SK-N-SH (cell line): ENCODE measurements around the gene PODN. TPM values are rescaled to one million over a fixed set of nuclear protein-coding genes. Genes with fewer than 3 reads are reported as not detected.

ENCODE experiments used
- CTCF ChIA-PET: fragments of 300-600, 350-600 bp; formaldehyde crosslinking; extraction: SDS; loops from one replicate; lab custom pipeline; 2021; lab: Yijun Ruan, JAX
- POLR2A ChIA-PET: fragments of 350-600 bp; sonication (Branson Sonifier 250); formaldehyde crosslinking; extraction: SDS; loops from one replicate; lab custom pipeline; 2020; ENCODE audit warnings: antibody characterized with exemption, inconsistent platforms; lab: Yijun Ruan, JAX
- DNase-seq: peaks from one replicate; pipeline ENCODE4 v3.0.0; 2012
- H2AFZ ChIP-seq: fragments of 200-600 bp; sonication (generic); 2 replicates; pipeline ENCODE4 v1.8.1; 2016; ENCODE audit warnings: antibody characterized with exemption, mild to moderate bottlenecking, low read depth
- H3F3A ChIP-seq: fragments of 200-600 bp; sonication (generic); replicated peaks from 2 replicates; pipeline ENCODE3; 2016; ENCODE audit warnings: antibody characterized with exemption, mild to moderate bottlenecking; ENCODE audit not compliant: insufficient read depth
- H3K27ac ChIP-seq, 2 experiments: fragments of 200-500 bp in 1 of 2; fragments of 200-600 bp in 1 of 2; sonication (Bioruptor generic) in 1 of 2; sonication (generic), shearing (Covaris generic) in 1 of 2; 2 replicates each; pipeline versions ENCODE4 v1.5.1 to v1.6.1; 2014 to 2016; ENCODE audit warnings: low read depth in 2 of 2, inconsistent platforms in 1 of 2, low read length in 1 of 2, mild to moderate bottlenecking in 1 of 2, mixed read lengths in 1 of 2
- H3K27me3 ChIP-seq: fragments of 200-600 bp; sonication (generic), shearing (Covaris generic); 2 replicates; pipeline ENCODE4 v1.6.1; 2016; ENCODE audit warnings: mixed run types; ENCODE audit not compliant: insufficient read depth
- H3K36me3 ChIP-seq, 2 experiments: fragments of 200-500 bp in 1 of 2; fragments of 200-600 bp in 1 of 2; sonication (Bioruptor generic) in 1 of 2; sonication (generic) in 1 of 2; replicated peaks in 1 of 2; 2 replicates each; pipeline versions ENCODE3 to v1.5.1; 2014 to 2016; ENCODE audit warnings: low read length in 1 of 2, mild to moderate bottlenecking in 1 of 2; ENCODE audit not compliant: insufficient read depth in 2 of 2, control insufficient read depth in 1 of 2
- H3K4me1 ChIP-seq, 2 experiments: fragments of 200-500 bp in 1 of 2; fragments of 200-600 bp in 1 of 2; sonication (Bioruptor generic) in 1 of 2; sonication (generic), shearing (Covaris generic) in 1 of 2; 2 replicates each; pipeline versions ENCODE4 v1.5.1 to v1.6.1; 2014 to 2016; ENCODE audit warnings: low read depth in 1 of 2, low read length in 1 of 2, mixed run types in 1 of 2; ENCODE audit not compliant: insufficient read depth in 2 of 2, control insufficient read depth in 1 of 2
- H3K4me2 ChIP-seq: fragments of 200-600 bp; sonication (generic), shearing (Covaris generic); 2 replicates; pipeline ENCODE4 v1.6.1; 2017; ENCODE audit warnings: mixed run types
- H3K4me3 ChIP-seq, 2 experiments: fragments of 200-500 bp in 1 of 2; fragments of 200-600 bp in 1 of 2; sonication (Bioruptor generic) in 1 of 2; sonication (generic), shearing (Covaris generic) in 1 of 2; 2 replicates each; pipeline versions ENCODE4 v1.5.1 to v1.8.1; 2014 to 2016; ENCODE audit warnings: low read depth in 2 of 2, inconsistent platforms in 1 of 2, low read length in 1 of 2, mild to moderate bottlenecking in 1 of 2, mixed read lengths in 1 of 2, moderate library complexity in 1 of 2
- H3K79me2 ChIP-seq: fragments of 200-600 bp; sonication (generic); 2 replicates; pipeline ENCODE4 v1.8.1; 2017; ENCODE audit warnings: mild to moderate bottlenecking; ENCODE audit not compliant: insufficient read depth
- H3K9ac ChIP-seq: fragments of 200-600 bp; sonication (generic); 2 replicates; pipeline ENCODE4 v1.6.1; 2017; ENCODE audit warnings: mixed run types
- H3K9me2 ChIP-seq: fragments of 200-600 bp; sonication (generic); 2 replicates; pipeline ENCODE4 v1.6.1; 2017; ENCODE audit warnings: mixed run types
- H3K9me3 ChIP-seq: fragments of 200-600 bp; sonication (generic); 2 replicates; pipeline ENCODE4 v1.6.1; 2017; ENCODE audit warnings: mixed run types, mild to moderate bottlenecking, moderate library complexity
- H4K20me1 ChIP-seq: fragments of 200-600 bp; sonication (generic); 2 replicates; pipeline ENCODE4 v1.6.1; 2017; ENCODE audit warnings: mild to moderate bottlenecking, mixed run types; ENCODE audit not compliant: insufficient read depth
- CHD2 ChIP-seq: fragments of 150-350 bp; IDR thresholded peaks from 2 replicates; pipeline ENCODE4 v1.6.1; 2018; ENCODE audit warnings: low read length; ENCODE audit not compliant: partially characterized antibody
- CTCF ChIP-seq: fragments of 200-600 bp; sonication (generic); IDR thresholded peaks from 2 replicates; pipeline ENCODE4 v1.6.1; 2017; ENCODE audit warnings: antibody characterized with exemption, mild to moderate bottlenecking, moderate library complexity
- ELF1 ChIP-seq: IDR thresholded peaks from 2 replicates; pipeline ENCODE4 v1.4.0; 2012
- EP300 ChIP-seq, 2 experiments: IDR thresholded peaks; 2 replicates each; pipeline versions ENCODE4 v1.4.0 to v1.6.1; 2012; ENCODE audit warnings: borderline replicate concordance in 1 of 2, low read depth in 1 of 2, low read length in 1 of 2
- EZH2phosphoT487 ChIP-seq: fragments of 200-600 bp; sonication (generic); IDR thresholded peaks from 2 replicates; pipeline ENCODE4 v1.6.1; 2017; ENCODE audit warnings: low read depth, mixed run types, mild to moderate bottlenecking, antibody characterized with exemption, moderate library complexity, borderline replicate concordance
- FOSL2 ChIP-seq: IDR thresholded peaks from 2 replicates; pipeline ENCODE4 v1.4.0; 2012; ENCODE audit warnings: low read depth, mild to moderate bottlenecking, moderate library complexity, borderline replicate concordance
- GABPA ChIP-seq: IDR thresholded peaks from 2 replicates; pipeline ENCODE4 v1.4.0; 2012; ENCODE audit warnings: low read depth, mild to moderate bottlenecking
- GATA2 ChIP-seq: sonication (generic); formaldehyde crosslinking; IDR thresholded peaks from 2 replicates; pipeline ENCODE4 v1.5.0; 2020; ENCODE audit warnings: mild to moderate bottlenecking, missing genetic modification reagents
- IRF3 ChIP-seq: fragments of 150-350 bp; IDR thresholded peaks from 2 replicates; pipeline ENCODE4 v1.6.1; 2016; ENCODE audit warnings: mild to moderate bottlenecking, low read depth, low read length
- MAX ChIP-seq: IDR thresholded peaks from 2 replicates; pipeline ENCODE4 v1.4.0; 2012; ENCODE audit warnings: low read depth
- MEF2A ChIP-seq: IDR thresholded peaks from 2 replicates; pipeline ENCODE4 v1.4.0; 2012; ENCODE audit warnings: low read depth, borderline replicate concordance
- NFIC ChIP-seq: IDR thresholded peaks from 2 replicates; pipeline ENCODE4 v1.4.0; 2012; ENCODE audit warnings: borderline replicate concordance
- POLR2AphosphoS5 ChIP-seq: IDR thresholded peaks from 2 replicates; pipeline ENCODE4 v1.6.1; 2012; ENCODE audit warnings: low read depth, low read length
- RAD21 ChIP-seq: IDR thresholded peaks from 2 replicates; pipeline ENCODE4 v1.6.1; 2012; ENCODE audit warnings: mild to moderate bottlenecking, low read length
- RFX5 ChIP-seq: IDR thresholded peaks from 2 replicates; pipeline ENCODE4 v1.6.1; 2012; ENCODE audit warnings: mild to moderate bottlenecking, improper control_type of control experiment, low read length
- SMC3 ChIP-seq: IDR thresholded peaks from 2 replicates; pipeline ENCODE4 v1.6.1; 2012; ENCODE audit warnings: low read depth, low read length, improper control_type of control experiment
- USF1 ChIP-seq: IDR thresholded peaks from 2 replicates; pipeline ENCODE4 v1.4.0; 2012; ENCODE audit warnings: low read depth, borderline replicate concordance
- YY1 ChIP-seq: IDR thresholded peaks from 2 replicates; pipeline ENCODE4 v1.4.0; 2012; ENCODE audit warnings: low read depth, mild to moderate bottlenecking
- polyA plus RNA-seq, 3 experiments: library from polyadenylated mRNA; depleted of rRNA; stranded (reverse); fragments of >200 nt; gene quantifications; 2 replicates each; pipeline ENCODE4 v1.2.3, GENCODE V29; 2012
- TF ChIP-seq, protein P1 (sequence below): IDR thresholded peaks from 2 replicates; pipeline ENCODE4 v1.6.1; 2012; ENCODE audit warnings: mild to moderate bottlenecking, low read depth, low read length, moderate library complexity
- TF ChIP-seq, protein P2 (sequence below): IDR thresholded peaks from 2 replicates; pipeline ENCODE4 v1.4.0; 2012; ENCODE audit warnings: low read depth, borderline replicate concordance

PODN gene
- polyA plus RNA-seq, 1 of the 3 experiments (the other 2 are of a cell fraction): 2.0 TPM

DNA sequence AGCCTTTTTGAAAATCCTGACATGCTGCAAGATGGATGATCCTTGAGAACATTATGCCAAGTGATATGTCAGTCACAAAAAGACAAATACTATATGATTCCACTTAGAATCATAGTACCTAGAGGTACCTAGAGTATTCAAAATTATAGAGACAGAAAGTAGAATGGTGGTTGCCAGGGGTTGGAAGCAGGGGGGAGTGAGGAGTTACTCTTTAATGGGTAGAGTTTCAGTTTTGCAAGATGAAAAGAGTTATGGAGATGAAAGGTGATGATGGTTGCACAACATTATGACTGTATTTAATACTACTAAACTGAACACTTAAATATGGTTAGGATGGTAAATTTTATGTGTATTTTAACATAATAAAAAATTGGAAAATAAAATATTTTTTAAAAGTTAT is 37.9 kb upstream of the PODN start:
- ChIA-PET POLR2A (no interaction called here), CTCF (no interaction called here)
- no peak overlapping the region for H3K4me3 ChIP-seq
- H3K9ac ChIP-seq: no peak overlapping the region
- no peak overlapping the region for H3K4me2 ChIP-seq
- H3K27ac ChIP-seq: no peak overlapping the region
- H3F3A ChIP-seq: no peaks in the 10 kb centered on the region
- no peaks in the 10 kb centered on the region for H3K9me3 ChIP-seq
- peaks cover 0 to 9% of the 10 kb centered on the region in 2 experiments for H3K36me3 ChIP-seq
- peaks cover 59% of the 10 kb centered on the region for H3K79me2 ChIP-seq
- DNase-seq: no peak
- TF ChIP-seq CHD2: no peak
- no peak for TF ChIP-seq YY1
- TF ChIP-seq, protein P1, sequence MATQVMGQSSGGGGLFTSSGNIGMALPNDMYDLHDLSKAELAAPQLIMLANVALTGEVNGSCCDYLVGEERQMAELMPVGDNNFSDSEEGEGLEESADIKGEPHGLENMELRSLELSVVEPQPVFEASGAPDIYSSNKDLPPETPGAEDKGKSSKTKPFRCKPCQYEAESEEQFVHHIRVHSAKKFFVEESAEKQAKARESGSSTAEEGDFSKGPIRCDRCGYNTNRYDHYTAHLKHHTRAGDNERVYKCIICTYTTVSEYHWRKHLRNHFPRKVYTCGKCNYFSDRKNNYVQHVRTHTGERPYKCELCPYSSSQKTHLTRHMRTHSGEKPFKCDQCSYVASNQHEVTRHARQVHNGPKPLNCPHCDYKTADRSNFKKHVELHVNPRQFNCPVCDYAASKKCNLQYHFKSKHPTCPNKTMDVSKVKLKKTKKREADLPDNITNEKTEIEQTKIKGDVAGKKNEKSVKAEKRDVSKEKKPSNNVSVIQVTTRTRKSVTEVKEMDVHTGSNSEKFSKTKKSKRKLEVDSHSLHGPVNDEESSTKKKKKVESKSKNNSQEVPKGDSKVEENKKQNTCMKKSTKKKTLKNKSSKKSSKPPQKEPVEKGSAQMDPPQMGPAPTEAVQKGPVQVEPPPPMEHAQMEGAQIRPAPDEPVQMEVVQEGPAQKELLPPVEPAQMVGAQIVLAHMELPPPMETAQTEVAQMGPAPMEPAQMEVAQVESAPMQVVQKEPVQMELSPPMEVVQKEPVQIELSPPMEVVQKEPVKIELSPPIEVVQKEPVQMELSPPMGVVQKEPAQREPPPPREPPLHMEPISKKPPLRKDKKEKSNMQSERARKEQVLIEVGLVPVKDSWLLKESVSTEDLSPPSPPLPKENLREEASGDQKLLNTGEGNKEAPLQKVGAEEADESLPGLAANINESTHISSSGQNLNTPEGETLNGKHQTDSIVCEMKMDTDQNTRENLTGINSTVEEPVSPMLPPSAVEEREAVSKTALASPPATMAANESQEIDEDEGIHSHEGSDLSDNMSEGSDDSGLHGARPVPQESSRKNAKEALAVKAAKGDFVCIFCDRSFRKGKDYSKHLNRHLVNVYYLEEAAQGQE: no peak
- TF ChIP-seq NFIC: no peak
- TF ChIP-seq GATA2 (CRISPR knock-in tag): no peak
- TF ChIP-seq EP300 (IDR thresholded peaks at IDR 0.05; ENCODE audit: borderline replicate concordance in 1 of 2, low read depth in 1 of 2, low read length in 1 of 2): no peak
- no peak for TF ChIP-seq SMC3
- no peak for TF ChIP-seq USF1
- TF ChIP-seq CTCF: no peak
- no peak for TF ChIP-seq FOSL2
- no peak for TF ChIP-seq POLR2AphosphoS5
- TF ChIP-seq, protein P2, sequence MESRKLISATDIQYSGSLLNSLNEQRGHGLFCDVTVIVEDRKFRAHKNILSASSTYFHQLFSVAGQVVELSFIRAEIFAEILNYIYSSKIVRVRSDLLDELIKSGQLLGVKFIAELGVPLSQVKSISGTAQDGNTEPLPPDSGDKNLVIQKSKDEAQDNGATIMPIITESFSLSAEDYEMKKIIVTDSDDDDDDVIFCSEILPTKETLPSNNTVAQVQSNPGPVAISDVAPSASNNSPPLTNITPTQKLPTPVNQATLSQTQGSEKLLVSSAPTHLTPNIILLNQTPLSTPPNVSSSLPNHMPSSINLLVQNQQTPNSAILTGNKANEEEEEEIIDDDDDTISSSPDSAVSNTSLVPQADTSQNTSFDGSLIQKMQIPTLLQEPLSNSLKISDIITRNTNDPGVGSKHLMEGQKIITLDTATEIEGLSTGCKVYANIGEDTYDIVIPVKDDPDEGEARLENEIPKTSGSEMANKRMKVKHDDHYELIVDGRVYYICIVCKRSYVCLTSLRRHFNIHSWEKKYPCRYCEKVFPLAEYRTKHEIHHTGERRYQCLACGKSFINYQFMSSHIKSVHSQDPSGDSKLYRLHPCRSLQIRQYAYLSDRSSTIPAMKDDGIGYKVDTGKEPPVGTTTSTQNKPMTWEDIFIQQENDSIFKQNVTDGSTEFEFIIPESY: no peak
- TF ChIP-seq IRF3: no peak
- no peak for TF ChIP-seq RAD21
- TF ChIP-seq ELF1: no peak
- TF ChIP-seq RFX5: no peak
- no peak for TF ChIP-seq EZH2phosphoT487
- TF ChIP-seq GABPA: no peak
- TF ChIP-seq MEF2A: no peak
- no peak for TF ChIP-seq MAX
- peaks cover 0 to 2% of the 10 kb centered on the region in 2 experiments; a peak in 2 of 4 replicates for H3K4me1 ChIP-seq
- no peaks in the 10 kb centered on the region for H3K9me2 ChIP-seq
- H4K20me1 ChIP-seq: no peaks in the 10 kb centered on the region
- H3K27me3 ChIP-seq: no peaks in the 10 kb centered on the region
- H2AFZ ChIP-seq: no peak overlapping the region
